Chondrocyte (in vitro differentiated cells): Measurements from ENCODE around the gene TPRG1L. TPM values are rescaled to one million over a fixed set of nuclear protein-coding genes. Genes with fewer than 3 reads are reported as not detected.
"Not testable (repeated sequence)": the region's sequence is repeated elsewhere in the genome, so short reads cannot be mapped to it uniquely, and the experiment has no call there.

Source experiments
- DNase-seq: peaks from one replicate; pipeline ENCODE4 v3.0.0; 2021; ENCODE audit warnings: mixed read lengths, low spot score
- H3K27ac Mint-ChIP-seq: one replicate; pipeline ENCODE4 v1.8.0; 2021; ENCODE audit warnings: mild to moderate bottlenecking, moderate library complexity, mixed read lengths; ENCODE audit not compliant: unreplicated experiment
- H3K27me3 Mint-ChIP-seq: 2 replicates; pipeline ENCODE4 v1.8.0; 2021; ENCODE audit warnings: low read depth, mixed read lengths
- H3K36me3 Mint-ChIP-seq: 2 replicates; pipeline ENCODE4 v1.8.0; 2021; ENCODE audit warnings: low read depth, mixed read lengths
- H3K4me1 Mint-ChIP-seq: 2 replicates; pipeline ENCODE4 v1.8.0; 2021; ENCODE audit warnings: low read depth, mild to moderate bottlenecking, mixed read lengths
- H3K4me3 Mint-ChIP-seq: one replicate; pipeline ENCODE4 v1.8.0; 2021; ENCODE audit warnings: mild to moderate bottlenecking, moderate library complexity, mixed read lengths; ENCODE audit not compliant: unreplicated experiment
- H3K9me3 Mint-ChIP-seq: 2 replicates; pipeline ENCODE4 v1.8.0; 2021; ENCODE audit warnings: low read depth, mixed read lengths
- long read RNA-seq: library from polyadenylated mRNA; stranded (forward); transcript quantifications from one replicate; pipeline ENCODE4 v2.0.0, GENCODE V29; 2021
- total RNA-seq: library from RNA; stranded (reverse); gene quantifications from 3 replicates; pipeline ENCODE4 v1.2.1, GENCODE V29; 2021
- TF ChIP-seq, protein P1 (sequence below): fragments of 200-600 bp; sonication (generic); IDR thresholded peaks from 2 replicates; pipeline ENCODE4 v1.5.0; 2021; ENCODE audit warnings: antibody characterized with exemption, mild to moderate bottlenecking, moderate library complexity

TPRG1L gene
- total RNA-seq = 52.5 to 53.7 TPM (median 53.6 TPM) in 3 replicates
- long read RNA-seq, transcript TPRG1L-202 (5 exons, 2,414 nt) = major isoform, 174 of 210 reads
- long read RNA-seq, partial matches to known transcripts = 32 of 210 reads
- long read RNA-seq, other reads (novel, unspliced or antisense) = 3 of 210 reads

DNA sequence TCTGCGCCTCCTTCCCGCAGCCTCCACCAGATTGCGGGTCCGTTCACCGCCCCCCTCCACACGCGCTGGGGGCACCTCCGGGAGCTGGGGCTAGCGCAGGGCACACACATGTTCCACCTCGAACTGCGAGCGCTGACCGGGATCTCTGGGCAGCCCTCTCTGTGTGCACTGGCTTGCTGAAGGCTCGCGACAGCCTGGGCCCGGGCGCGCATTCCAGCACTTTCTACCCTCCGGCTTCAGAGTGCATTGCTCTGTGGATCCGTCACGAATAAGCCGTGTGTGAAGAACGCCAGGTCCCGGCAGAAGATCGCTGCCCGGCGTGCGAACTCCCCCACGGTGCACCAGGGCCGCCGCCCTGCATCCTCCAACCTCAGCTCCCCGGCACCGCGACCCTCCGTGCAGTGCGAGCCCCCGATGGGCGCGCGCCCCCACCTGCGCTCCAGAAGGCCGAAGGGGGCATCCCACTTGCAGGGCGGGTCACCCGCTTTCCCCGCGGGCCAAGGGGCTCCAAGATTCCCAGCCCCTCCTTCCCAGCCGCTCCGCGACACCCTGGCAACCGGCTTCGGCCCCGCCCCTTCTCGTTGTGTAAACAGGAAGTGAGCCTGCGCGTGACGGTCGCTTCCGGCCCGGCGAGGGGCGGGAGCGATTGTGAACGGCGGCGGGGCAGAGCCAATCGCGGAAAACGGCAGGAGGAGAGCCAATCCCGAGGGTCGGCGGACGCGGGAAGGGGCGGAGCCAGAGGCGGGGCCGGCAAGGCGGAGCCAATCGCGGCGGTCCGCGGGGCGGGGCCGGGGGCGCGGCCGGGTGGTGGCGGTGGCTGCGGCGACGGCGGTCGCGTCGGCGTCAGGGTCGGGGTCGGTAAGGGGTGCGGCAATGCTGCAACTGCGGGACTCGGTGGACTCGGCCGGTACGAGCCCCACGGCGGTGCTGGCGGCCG lies at the start of gene TPRG1L:
Gene TPRG1L (plus strand): TSS at position 816 of the 937 bp plus-strand sequence. CDS start 58 bp downstream, at position 874.
- H3K9me3 Mint-ChIP-seq = no peaks in the 10 kb centered on the region
- peaks cover 9% of the 10 kb centered on the region for H3K36me3 Mint-ChIP-seq
- TF ChIP-seq, protein P1, sequence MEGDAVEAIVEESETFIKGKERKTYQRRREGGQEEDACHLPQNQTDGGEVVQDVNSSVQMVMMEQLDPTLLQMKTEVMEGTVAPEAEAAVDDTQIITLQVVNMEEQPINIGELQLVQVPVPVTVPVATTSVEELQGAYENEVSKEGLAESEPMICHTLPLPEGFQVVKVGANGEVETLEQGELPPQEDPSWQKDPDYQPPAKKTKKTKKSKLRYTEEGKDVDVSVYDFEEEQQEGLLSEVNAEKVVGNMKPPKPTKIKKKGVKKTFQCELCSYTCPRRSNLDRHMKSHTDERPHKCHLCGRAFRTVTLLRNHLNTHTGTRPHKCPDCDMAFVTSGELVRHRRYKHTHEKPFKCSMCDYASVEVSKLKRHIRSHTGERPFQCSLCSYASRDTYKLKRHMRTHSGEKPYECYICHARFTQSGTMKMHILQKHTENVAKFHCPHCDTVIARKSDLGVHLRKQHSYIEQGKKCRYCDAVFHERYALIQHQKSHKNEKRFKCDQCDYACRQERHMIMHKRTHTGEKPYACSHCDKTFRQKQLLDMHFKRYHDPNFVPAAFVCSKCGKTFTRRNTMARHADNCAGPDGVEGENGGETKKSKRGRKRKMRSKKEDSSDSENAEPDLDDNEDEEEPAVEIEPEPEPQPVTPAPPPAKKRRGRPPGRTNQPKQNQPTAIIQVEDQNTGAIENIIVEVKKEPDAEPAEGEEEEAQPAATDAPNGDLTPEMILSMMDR = peak; percentile 9
- H3K27ac Mint-ChIP-seq = peak within 1 kb of the TSS; percentile 92
- peaks cover 2% of the 10 kb centered on the region for H3K27me3 Mint-ChIP-seq
- peaks cover 33% of the 10 kb centered on the region for H3K4me1 Mint-ChIP-seq
- peak; percentile 99 for DNase-seq
- H3K4me3 Mint-ChIP-seq = peak within 1 kb of the TSS; percentile 92

DNA sequence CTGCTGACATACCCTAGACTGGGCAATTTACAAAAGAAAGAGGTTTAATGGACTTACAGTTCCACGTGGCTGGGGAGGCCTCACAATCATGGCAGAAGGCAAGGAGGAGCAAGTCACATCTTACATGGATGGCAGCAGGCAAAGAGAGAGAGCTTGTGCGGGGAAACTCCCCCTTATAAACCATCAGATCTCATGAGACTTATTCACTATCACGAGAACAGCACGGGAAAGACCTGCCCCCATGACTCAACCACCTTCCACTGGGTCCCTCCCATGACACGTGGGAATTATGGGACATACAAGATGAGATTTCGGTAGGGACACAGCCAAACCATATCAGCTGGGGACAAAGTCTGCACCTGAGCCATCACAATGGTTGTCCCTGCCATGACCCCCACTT lies 49.3 kb upstream of the TPRG1L start:
- not testable (repeated sequence) for DNase-seq, H3K9me3 Mint-ChIP-seq, H3K4me3 Mint-ChIP-seq, H3K36me3 Mint-ChIP-seq, H3K4me1 Mint-ChIP-seq, H3K27me3 Mint-ChIP-seq, H3K27ac Mint-ChIP-seq

DNA sequence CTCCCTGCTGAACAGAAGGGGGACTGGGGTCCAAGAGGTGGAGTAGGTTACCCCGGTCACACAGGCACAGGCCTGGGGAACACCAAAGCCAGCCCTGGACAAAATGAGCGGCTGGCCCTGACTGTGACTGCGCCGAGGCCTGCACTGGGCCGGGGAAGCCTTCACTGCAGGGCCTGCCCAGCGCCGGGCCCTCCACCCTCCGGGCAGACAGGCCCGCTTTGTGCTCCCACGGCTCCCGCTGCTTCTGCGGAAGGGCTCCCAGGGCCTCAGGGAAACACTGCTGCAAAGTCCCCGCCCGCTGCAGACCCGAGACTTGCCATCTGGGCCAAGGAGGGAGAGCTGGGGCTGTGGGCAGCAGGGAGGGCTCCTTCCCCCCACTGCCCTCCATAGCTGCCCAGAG lies 48.8 kb upstream of the TPRG1L start:
- H3K27ac Mint-ChIP-seq = no peak overlapping the region
- H3K27me3 Mint-ChIP-seq = peaks cover 4% of the 10 kb centered on the region
- no peaks in the 10 kb centered on the region for H3K9me3 Mint-ChIP-seq
- peaks cover 7% of the 10 kb centered on the region for H3K4me1 Mint-ChIP-seq
- H3K4me3 Mint-ChIP-seq = no peak overlapping the region
- DNase-seq = no peak
- H3K36me3 Mint-ChIP-seq = no peaks in the 10 kb centered on the region
- TF ChIP-seq, protein P1 = no peak

DNA sequence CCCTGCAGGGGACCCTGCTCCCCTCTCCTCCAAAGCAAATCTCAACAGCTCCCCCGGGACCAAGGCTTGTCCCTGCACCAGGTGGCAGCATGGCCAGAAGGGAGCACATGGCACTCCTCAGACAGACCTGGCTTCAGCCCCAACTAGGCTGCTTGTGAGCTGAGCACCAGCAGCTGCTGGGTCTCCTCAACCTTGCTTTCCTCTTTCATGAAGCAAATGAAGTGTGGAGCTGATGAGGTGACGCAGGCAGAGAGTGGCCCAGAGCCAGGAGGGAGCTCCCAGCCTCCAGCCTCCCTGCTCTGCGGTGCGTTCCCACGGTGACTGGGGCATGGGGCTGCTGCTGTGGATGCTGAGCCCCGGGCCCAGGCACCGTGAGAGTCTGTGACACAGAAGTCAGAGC lies 47.5 kb upstream of the TPRG1L start:
- Mint-ChIP-seq H3K4me1 (peaks cover 7% of the 10 kb centered on the region), H3K27me3 (peaks cover 4% of the 10 kb centered on the region), H3K4me3 (no peak overlapping the region), H3K9me3 (no peaks in the 10 kb centered on the region), H3K27ac (no peak overlapping the region), H3K36me3 (no peaks in the 10 kb centered on the region)
- DNase-seq = no peak
- TF ChIP-seq, protein P1 = no peak

DNA sequence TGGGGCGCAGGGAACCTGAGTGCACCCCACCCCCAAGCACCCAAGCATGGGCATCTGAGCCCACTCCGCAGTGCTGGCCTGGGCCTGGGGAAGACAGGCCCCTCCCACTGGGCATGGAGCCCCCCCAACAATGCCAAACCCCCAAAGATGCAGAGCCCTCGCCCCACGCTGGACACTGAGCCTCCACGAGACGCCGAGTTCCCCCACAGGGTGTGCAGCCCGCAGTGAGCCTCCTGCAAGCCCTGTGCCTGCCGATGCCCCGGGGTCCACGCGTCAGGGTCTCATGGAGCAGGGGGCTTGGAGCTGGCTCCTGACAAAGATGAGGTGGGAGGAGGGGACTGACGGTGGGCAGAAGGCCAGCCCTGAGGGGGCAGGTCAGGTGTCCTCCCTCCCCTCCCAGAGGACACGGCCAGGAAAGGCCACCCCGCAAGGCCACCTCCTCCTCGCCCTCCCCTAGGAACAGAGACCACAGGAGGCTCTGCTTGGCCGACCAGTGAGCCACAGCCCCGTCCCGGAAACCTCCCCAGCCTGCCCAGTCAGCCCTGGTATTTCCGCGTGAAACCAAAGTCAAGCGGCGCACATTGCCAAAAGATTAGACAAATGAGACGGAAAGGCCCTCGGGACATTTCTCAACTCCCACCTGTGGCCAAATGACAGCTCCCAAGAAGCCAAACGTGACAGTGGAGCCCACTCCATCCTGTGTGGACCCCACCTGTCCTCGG lies 46.9 kb upstream of the TPRG1L start:
- TF ChIP-seq, protein P1 = no peak
- Mint-ChIP-seq H3K9me3 (no peaks in the 10 kb centered on the region), H3K4me1 (peaks cover 7% of the 10 kb centered on the region), H3K36me3 (no peaks in the 10 kb centered on the region), H3K4me3 (no peak overlapping the region), H3K27me3 (peaks cover 4% of the 10 kb centered on the region), H3K27ac (no peak overlapping the region)
- no peak for DNase-seq
